Raji (cell line): ENCODE results near the gene AGAP3.

Experiments used
- POLR2A ChIP-seq: IDR thresholded peaks from 2 replicates; pipeline ENCODE4 v1.6.1; 2011; ENCODE audit warnings: low read depth, low read length, control low read depth; ENCODE audit not compliant: insufficient read depth

The AGAP3 gene

GRCh38 chr7:151135866-151136843, 49.9 kb downstream of the AGAP3 start:
- TF ChIP-seq POLR2A: no peak

GRCh38 chr7:151137076-151137675, 50.9 kb downstream of the AGAP3 start:
- TF ChIP-seq POLR2A: no peak

GRCh38 chr7:151137791-151138152, 51.5 kb downstream of the AGAP3 start:
- TF ChIP-seq POLR2A: no peak

GRCh38 chr7:151138153-151138851, 52.0 kb downstream of the AGAP3 start:
- TF ChIP-seq POLR2A: no peak

GRCh38 chr7:151139071-151139790, 53.0 kb downstream of the AGAP3 start:
- no peak for TF ChIP-seq POLR2A

GRCh38 chr7:151139791-151140190, 53.5 kb downstream of the AGAP3 start:
- TF ChIP-seq POLR2A: no peak

GRCh38 chr7:151140826-151141225, 54.6 kb downstream of the AGAP3 start:
- TF ChIP-seq POLR2A: no peak

- TF ChIP-seq POLR2A: no peak
Measured at GRCh38 chr7:151141311-151141854, 55.1 kb downstream of the AGAP3 start.

GRCh38 chr7:151141855-151142685, 55.8 kb downstream of the AGAP3 start:
- no peak for TF ChIP-seq POLR2A

- no peak for TF ChIP-seq POLR2A
Measured at GRCh38 chr7:151142686-151143040, 56.4 kb downstream of the AGAP3 start.

- no peak for TF ChIP-seq POLR2A
Measured at GRCh38 chr7:151143261-151144015, 57.2 kb downstream of the AGAP3 start.

GRCh38 chr7:151144387-151144786, 58.1 kb downstream of the AGAP3 start:
- no peak for TF ChIP-seq POLR2A

- TF ChIP-seq POLR2A: no peak
Measured at GRCh38 chr7:151146761-151147160, 60.5 kb downstream of the AGAP3 start.
